ENCODE results near the gene VPS33A.

VPS33A gene

GRCh38 chr12:122250536-122250935 lies 15.8 kb downstream of the VPS33A start:
- no peak for DNase-seq (ENCODE audit: low read depth)

DNA sequence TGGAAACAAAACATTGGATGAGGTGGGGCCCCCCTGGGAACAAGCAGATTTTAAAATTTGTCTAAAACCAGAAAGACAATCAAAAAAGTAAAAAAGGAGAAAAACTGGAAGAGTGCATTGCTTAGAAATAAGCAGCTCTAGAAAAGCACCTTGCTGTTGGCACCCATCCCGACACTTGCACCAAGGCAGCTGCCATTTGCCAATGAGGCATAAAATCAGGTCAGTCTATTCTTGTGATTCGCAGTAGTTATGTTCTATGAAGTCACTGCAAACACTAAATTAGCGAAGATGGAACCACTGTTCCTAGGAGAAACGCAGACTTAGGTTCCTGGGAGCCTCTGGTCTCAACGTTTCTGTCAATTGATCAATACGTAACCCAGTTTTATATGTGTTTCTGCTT lies 16.2 kb downstream of the VPS33A start:
- DNase-seq (ENCODE audit: low read depth), result no peak

DNA sequence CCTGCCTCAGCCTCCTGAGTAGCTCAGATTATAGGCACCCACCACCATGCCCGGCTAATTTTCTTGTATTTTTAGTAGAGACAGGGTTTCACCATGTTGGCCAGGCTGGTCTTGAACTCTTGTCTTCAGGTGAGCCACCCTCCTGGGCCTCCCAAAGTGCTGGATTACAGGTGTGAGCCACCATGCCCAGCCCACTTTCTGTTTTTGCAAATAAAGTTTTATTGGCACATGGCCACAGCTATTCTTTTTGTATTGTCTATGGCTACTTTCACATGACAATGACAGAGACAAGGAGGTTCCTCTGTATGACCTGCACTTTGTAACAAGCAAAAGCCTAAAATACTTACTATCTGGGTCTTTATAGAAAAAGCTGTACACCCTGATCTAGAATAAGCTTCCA lies 20.7 kb downstream of the VPS33A start:
- no peak for DNase-seq (ENCODE audit: low read depth)

- DNase-seq (ENCODE audit: low read depth), result no peak
These were observed 21.5 kb downstream of the VPS33A start for GRCh38 chr12:122244565-122245371.

- DNase-seq (ENCODE audit: low read depth), result no peak
These were observed 22.3 kb downstream of the VPS33A start for GRCh38 chr12:122243965-122244364.

GRCh38 chr12:122238861-122239260 lies 27.4 kb downstream of the VPS33A start:
- DNase-seq (ENCODE audit: low read depth), result no peak

DNA sequence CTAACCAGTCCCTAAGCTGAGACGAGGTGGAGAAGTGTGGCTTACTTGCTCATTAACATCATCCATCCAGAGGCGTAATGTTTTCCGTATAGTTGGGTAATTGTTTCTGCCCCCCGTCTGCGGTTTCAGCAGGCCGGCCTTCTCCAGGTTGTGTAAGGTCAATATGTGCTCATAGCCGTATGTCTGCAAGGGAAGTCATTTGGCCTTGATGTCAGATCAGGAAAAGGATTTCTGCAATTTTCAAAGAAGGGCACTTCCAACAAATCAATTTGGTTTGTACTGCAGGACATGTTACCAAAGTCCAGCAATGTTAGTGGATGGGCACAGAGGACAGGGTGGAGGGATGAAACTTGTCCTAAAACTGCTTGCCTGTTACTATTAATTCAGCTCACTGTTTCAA lies 30.6 kb downstream of the VPS33A start:
- no peak for DNase-seq (ENCODE audit: low read depth)

DNA sequence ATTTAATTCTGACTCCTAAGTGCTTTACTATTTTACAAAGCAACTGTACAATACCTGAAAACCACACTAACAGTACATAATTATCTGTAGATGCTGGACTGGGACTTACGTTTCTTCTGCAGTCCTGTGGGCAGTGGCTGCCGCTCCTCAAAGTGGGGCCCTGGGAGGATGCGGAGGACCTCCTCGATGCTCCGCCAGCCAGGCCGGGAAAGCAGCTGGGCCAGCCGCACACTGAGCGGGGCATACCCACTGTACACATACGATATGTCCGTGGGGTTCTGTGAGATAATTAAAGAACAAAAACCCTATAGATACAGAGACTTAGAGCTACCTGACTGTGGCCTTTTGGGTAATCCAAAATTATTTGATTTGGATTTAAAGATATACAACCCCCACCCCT lies 33.6 kb downstream of the VPS33A start:
- no peak for DNase-seq (ENCODE audit: low read depth)

DNA sequence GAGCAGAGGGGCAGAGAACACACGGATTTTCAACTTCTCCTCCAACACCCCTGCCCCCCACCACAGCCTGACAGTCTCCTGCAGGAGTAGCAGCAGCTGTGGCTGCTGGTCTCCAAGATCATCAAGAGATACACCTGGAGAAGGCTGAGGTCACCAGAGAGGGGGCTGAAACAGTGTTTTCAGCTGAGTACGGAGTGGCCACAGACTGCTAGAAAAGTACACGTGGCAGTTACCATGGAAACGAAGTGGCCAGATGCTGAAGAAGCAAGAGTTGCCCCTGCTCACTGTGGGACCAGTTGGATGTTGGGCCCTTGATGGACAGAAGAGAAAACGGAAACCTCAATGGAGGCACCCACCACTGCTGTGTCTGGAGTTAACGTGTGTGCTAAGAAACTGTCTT lies 35.5 kb downstream of the VPS33A start:
- no peak for DNase-seq (ENCODE audit: low read depth)

- DNase-seq (ENCODE audit: low read depth), result no peak
These were observed 38.2 kb downstream of the VPS33A start for GRCh38 chr12:122228092-122228491.

DNA sequence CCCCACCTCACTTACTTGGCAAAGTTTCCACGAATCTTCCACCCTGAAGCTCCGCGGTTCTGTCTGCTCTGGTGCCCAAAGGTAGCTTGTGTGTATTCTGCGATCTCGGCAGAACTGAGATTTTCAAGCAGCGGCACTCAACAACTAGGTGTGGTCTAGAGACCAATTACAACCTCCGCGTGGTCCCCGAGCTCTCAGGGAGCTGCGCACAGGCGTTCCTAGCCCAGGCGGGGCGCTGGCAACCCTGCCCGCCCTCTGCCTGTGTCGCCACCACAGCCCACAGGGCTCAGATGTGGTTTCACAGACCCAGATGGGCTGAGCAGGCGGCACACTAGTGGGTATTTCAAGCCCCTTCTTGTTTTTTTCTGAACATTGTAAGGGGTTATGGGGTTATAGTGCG lies 39.0 kb downstream of the VPS33A start:
- no peak for DNase-seq (ENCODE audit: low read depth)

GRCh38 chr12:122226366-122227125 lies 39.7 kb downstream of the VPS33A start:
- no peak for DNase-seq (ENCODE audit: low read depth)

DNA sequence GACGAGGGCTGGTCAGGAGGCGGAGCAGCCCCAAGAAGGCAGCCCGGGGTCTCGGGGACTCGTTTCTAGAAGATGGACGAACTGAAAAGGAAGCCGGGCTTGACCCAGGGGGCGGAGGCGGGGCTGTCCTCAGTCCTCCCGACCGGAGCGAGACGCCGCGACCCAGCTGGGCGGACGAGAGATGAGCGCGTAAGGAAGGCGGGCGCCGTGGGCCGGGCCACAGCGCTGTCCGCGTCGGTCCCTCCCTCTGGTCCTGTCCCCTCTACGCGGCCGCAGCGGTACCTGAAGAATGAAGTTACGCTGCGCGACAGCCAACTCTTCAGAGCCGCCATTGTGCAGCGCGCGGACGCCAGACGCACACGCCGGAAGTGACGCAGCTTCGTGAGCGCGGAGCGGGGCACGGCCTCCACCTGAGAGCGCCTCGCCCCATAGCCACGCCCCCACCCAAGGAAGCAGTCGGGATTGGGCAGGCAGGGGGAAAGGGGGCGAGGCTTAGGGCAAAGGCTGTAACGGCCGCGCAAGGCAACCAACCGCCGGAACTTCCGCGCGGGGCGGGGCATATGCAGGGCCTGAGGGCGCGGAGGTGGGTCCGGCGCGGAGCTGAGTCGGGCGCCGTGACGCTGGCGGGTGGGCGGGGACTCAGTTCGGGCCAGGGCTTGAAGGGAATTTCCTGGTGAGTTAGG lies 40.5 kb downstream of the VPS33A start, which contains the start of gene DIABLO:
DIABLO (minus strand) TSS at position 370 of the 683 bp plus-strand sequence; CDS start at position 332, 38 bp downstream.
- peak; percentile 99 for DNase-seq (ENCODE audit: low read depth)

- no peak for DNase-seq (ENCODE audit: low read depth)
These were observed 49.8 kb downstream of the VPS33A start for GRCh38 chr12:122216445-122216844.

- DNase-seq (ENCODE audit: low read depth), result no peak
These were observed 50.5 kb downstream of the VPS33A start for GRCh38 chr12:122215771-122216170.

DNA sequence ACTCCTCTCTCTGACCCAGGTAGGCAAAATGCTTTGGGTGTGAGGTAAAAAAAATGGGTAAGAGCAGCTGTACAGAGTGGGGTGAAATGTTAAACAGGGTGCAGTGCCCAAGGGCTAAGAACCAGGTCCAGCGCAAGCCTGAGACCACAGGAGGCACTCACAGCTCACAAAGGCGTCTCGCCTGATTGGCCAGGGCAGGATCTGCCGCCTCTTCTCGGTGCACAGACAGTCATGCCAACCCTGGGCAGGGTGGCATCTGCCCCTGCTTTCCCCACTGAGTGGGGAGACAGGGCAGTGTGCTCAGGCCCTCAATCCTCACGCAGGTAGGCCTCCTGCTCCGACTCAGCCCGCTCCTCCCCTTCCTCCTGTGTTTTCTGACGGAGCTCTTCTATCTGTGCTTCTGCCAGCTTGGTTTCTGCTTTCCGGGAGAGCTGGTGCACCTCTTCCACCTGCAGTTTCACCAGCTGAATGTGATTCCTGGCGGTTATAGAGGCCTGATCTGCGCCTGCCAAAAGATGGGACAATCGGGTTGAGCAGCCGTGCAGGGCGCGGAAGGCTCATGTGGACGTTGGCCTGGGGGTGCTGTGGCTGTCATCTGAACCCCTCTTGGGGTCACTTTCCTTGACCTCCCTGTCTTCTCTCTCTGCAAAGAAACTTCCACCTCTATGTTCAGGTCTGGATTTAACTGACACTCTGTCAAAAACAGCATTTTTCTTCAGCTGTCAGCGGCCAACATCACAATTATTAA lies 58.0 kb downstream of the VPS33A start:
- DNase-seq (ENCODE audit: low read depth), result no peak

GRCh38 chr12:122207391-122207790 lies 58.9 kb downstream of the VPS33A start:
- no peak for DNase-seq (ENCODE audit: low read depth)

DNA sequence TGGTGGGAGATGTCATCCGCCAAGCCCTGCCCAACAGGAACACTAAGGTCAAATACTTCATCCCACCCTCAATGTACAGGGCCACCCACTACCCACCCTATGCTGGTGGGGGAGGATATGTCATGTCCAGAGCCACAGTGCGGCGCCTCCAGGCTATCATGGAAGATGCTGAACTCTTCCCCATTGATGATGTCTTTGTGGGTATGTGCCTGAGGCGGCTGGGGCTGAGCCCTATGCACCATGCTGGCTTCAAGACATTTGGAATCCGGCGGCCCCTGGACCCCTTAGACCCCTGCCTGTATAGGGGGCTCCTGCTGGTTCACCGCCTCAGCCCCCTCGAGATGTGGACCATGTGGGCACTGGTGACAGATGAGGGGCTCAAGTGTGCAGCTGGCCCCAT lies 59.3 kb downstream of the VPS33A start:
- DNase-seq (ENCODE audit: low read depth), result no peak

DNA sequence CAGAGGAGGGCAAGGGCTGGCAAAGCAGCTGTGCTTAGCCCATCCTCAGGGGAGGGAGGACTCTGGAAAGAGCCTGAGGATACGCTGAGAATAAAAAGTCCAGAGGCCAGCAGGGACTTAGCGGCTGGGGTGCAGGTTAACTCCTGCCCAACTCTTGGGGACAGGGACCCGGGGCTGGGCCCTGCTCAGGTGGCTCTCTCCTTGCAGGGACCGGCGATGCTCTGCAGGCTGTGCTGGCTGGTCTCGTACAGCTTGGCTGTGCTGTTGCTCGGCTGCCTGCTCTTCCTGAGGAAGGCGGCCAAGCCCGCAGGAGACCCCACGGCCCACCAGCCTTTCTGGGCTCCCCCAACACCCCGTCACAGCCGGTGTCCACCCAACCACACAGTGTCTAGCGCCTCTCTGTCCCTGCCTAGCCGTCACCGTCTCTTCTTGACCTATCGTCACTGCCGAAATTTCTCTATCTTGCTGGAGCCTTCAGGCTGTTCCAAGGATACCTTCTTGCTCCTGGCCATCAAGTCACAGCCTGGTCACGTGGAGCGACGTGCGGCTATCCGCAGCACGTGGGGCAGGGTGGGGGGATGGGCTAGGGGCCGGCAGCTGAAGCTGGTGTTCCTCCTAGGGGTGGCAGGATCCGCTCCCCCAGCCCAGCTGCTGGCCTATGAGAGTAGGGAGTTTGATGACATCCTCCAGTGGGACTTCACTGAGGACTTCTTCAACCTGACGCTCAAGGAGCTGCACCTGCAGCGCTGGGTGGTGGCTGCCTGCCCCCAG lies 60.0 kb downstream of the VPS33A start:
- DNase-seq (ENCODE audit: low read depth), result no peak

DNA sequence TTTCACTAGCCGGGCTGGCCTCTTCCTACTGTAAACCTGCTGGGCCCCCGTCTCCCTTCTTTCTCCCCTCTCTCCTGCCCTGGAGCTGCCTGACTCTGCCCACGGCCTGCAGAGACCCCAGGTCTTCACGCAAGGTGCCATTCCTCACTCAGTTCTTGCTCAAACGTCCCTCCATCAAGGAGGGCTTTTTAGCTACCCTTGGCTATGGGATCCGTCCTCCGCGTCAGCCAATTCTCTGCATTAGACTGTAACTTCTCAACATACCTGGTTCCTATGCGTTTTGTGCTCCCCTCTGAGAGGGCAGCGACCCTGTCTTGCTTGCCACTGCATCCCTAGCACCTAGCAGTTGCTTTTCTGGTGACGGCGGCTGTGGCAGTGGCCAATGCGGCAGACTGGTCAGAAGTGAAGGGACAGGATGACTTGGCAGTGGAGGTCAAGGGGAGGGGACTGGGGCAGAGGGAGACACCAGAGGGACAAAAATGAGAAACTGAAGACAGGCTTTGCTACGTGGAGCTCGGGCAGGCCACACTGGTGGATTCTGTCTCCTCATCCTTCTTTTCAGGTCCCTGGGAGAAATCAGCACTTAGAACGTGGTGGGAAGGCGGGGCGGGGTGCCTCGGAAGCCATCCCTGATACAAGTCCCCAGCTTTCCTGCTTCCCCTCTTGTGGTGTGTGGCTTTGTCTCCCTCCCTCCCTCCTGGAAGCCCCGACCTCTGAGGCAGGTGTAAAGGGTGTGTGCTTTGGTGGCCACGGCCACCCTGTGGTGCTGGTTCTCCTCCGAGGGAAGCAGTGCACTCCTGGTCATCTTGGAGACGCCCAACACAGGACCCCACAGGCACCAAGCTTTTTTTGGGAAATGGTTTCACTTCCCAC lies 61.0 kb downstream of the VPS33A start:
- no peak for DNase-seq (ENCODE audit: low read depth)
